Measurements from ENCODE around the gene GLYATL1B.
"Not testable (repeated sequence)": the region's sequence is repeated elsewhere in the genome, so short reads cannot be mapped to it uniquely, and the experiment has no call there.

Gene GLYATL1B

DNA sequence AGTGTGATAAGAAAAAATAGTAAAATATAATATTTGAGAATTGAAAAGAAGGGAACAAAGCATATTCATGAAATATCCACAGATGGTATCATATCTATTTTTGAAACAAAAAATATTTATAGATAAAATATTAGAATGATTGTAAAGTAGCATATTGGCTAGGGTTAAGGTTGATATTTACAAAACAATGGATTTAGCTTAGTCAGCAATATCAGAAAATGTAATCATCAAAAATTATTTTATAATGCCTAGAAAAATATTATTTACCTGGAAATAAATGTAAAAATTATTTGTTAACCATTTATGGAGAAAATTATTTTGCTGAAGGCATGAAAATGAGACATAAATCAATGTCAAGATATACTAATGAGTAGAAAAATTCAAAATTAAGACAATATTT lies 33.7 kb downstream of the GLYATL1B start:
- H3K4me3 ChIP-seq (ENCODE audit: low read depth in 1 of 2, low read length in 2 of 2) = no peak overlapping the region
- H3K27me3 ChIP-seq (ENCODE audit: control insufficient read depth in 1 of 2, insufficient read depth in 2 of 2, low read length in 2 of 2) = no peaks in the 10 kb centered on the region
- no peak overlapping the region for H3K9ac ChIP-seq (ENCODE audit: low read depth in 1 of 2, low read length in 2 of 2)
- H3K4me1 ChIP-seq (ENCODE audit: control insufficient read depth in 1 of 2, insufficient read depth in 2 of 2, low read length in 2 of 2) = no peaks in the 10 kb centered on the region
- peaks cover 2 to 9% of the 10 kb centered on the region in 2 donors for H3K36me3 ChIP-seq (ENCODE audit: control insufficient read depth in 1 of 2, insufficient read depth in 2 of 2, low read length in 2 of 2)
- H3K9me3 ChIP-seq (ENCODE audit: control insufficient read depth in 1 of 2, low read length in 2 of 2) = peaks cover 25 to 27% of the 10 kb centered on the region in 2 donors
- H3K27ac ChIP-seq (ENCODE audit: low read depth, low read length) = no peak overlapping the region

DNA sequence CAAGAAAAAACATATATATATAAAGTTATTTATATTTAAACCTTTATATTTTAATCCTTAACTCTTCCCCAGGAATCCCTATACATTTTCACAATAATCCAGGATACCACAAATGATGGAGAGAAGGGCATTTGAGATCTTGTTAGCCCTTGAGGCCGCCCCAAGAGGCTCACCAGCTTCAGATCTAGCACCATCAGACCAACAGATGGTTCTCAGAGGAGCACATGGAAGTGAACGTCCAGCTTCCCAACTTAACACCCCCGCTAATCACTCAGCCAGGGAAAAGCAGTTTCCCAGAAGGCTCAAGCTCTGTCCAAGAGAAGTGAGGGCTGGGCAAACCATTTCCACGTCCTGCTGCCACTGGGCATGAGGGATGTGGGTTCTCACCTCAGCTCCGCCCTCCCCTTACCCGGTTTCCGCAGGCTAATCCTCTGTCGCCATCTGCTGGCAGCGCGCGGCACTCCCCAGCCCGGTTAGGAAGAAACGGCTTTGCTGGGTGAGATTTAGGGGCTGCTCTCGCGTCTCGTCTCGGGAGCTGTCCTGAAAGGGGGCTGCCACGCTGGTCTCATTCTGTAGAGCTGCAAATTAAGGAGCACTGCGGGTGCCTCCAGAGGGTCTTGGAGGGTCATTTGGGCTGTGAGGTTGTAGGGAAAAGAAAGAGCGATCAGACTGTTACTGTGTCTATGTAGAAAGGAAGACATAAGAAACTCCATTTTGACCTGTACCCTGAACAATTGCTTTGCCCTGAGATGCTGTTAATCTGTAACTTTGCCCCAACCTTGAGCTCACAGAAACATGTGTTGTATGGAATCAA lies 49.7 kb downstream of the GLYATL1B start:
- peaks cover 0 to 5% of the 10 kb centered on the region in 2 donors for H3K4me1 ChIP-seq (ENCODE audit: control insufficient read depth in 1 of 2, insufficient read depth in 2 of 2, low read length in 2 of 2)
- peaks cover 12 to 15% of the 10 kb centered on the region in 2 donors for H3K9me3 ChIP-seq (ENCODE audit: control insufficient read depth in 1 of 2, low read length in 2 of 2)
- no peaks in the 10 kb centered on the region for H3K27me3 ChIP-seq (ENCODE audit: control insufficient read depth in 1 of 2, insufficient read depth in 2 of 2, low read length in 2 of 2)
- no peak overlapping the region for H3K4me3 ChIP-seq (ENCODE audit: low read depth in 1 of 2, low read length in 2 of 2)
- no peak overlapping the region for H3K27ac ChIP-seq (ENCODE audit: low read depth, low read length)
- H3K9ac ChIP-seq (ENCODE audit: low read depth in 1 of 2, low read length in 2 of 2) = no peak overlapping the region
- H3K36me3 ChIP-seq (ENCODE audit: control insufficient read depth in 1 of 2, insufficient read depth in 2 of 2, low read length in 2 of 2) = peaks cover 12 to 32% of the 10 kb centered on the region in 2 donors

DNA sequence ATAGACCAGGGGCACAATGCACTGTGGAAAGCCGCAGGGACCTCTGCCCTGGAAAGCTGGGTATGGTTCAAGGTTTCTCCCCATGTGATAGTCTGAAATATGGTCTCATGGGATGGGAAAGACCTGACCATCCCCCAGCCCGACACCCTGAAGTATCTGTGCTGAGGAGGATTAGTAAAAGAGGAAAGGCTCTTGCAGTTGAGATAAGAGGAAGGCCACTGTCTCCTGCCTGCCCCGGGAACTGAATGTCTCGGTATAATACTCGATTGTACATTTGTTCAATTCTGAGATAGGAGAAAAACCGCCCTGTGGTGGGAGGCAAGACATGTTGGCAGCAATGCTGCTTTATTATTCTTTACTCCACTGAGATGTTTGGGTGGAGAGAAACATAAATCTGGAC lies 50.4 kb downstream of the GLYATL1B start:
- H3K9ac ChIP-seq (ENCODE audit: low read depth in 1 of 2, low read length in 2 of 2); H3K27ac ChIP-seq (ENCODE audit: low read depth, low read length); H3K4me3 ChIP-seq (ENCODE audit: low read depth in 1 of 2, low read length in 2 of 2); H3K4me1 ChIP-seq (ENCODE audit: control insufficient read depth in 1 of 2, insufficient read depth in 2 of 2, low read length in 2 of 2); H3K27me3 ChIP-seq (ENCODE audit: control insufficient read depth in 1 of 2, insufficient read depth in 2 of 2, low read length in 2 of 2): not testable (repeated sequence)
- Histone ChIP-seq H3K36me3 (ENCODE audit: control insufficient read depth in 1 of 2, insufficient read depth in 2 of 2, low read length in 2 of 2) (peaks cover 11 to 29% of the 10 kb centered on the region in 2 donors), H3K9me3 (ENCODE audit: control insufficient read depth in 1 of 2, low read length in 2 of 2) (peaks cover 9 to 11% of the 10 kb centered on the region in 2 donors)

DNA sequence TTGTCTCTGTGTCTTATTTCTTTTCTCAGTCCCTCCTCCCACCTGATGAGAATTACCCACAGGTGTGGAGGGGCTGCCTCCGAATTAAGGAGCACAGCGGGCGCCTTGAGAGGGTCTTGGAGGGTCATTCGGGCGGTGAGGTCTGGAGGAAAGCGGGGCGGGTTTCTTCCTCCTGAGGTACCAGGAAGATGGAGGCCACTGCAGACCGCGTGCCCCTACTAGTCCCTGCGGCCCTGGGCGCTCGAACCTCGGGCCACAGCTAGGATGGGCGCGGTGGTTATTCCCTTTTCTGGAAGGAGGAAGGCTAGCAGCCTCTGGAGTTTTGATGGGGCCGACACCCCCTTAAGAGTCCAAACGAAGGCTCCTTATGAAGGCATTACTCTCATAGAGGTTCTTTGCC lies 51.1 kb downstream of the GLYATL1B start:
- Histone ChIP-seq H3K4me1 (ENCODE audit: control insufficient read depth in 1 of 2, insufficient read depth in 2 of 2, low read length in 2 of 2) (peaks cover 6 to 10% of the 10 kb centered on the region in 2 donors), H3K9ac (ENCODE audit: low read depth in 1 of 2, low read length in 2 of 2) (no peak overlapping the region), H3K36me3 (ENCODE audit: control insufficient read depth in 1 of 2, insufficient read depth in 2 of 2, low read length in 2 of 2) (peaks cover 5 to 22% of the 10 kb centered on the region in 2 donors), H3K27ac (ENCODE audit: low read depth, low read length) (no peak overlapping the region), H3K4me3 (ENCODE audit: low read depth in 1 of 2, low read length in 2 of 2) (no peak overlapping the region), H3K27me3 (ENCODE audit: control insufficient read depth in 1 of 2, insufficient read depth in 2 of 2, low read length in 2 of 2) (no peaks in the 10 kb centered on the region), H3K9me3 (ENCODE audit: control insufficient read depth in 1 of 2, low read length in 2 of 2) (peaks cover 3 to 4% of the 10 kb centered on the region in 2 donors)

DNA sequence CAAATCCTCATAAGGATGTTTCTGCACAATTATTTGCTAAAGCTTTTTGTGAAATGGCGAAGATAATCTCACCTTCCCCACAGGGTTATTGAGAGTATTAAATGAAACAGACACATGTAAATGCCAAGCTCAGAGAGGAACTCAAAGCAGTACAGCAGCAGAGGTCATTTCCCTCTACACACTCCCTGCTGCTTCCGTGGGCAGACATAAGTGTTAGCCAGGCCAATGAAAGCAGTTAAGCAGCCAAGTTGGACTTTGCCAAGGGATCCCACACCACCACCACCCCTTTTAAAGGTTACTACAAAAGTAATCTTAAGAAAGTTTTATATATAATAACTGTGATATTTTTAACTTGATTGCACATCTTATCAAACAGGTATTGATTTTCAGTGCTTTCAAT lies 52.5 kb downstream of the GLYATL1B start:
- Histone ChIP-seq H3K27ac (ENCODE audit: low read depth, low read length) (no peak overlapping the region), H3K4me1 (ENCODE audit: control insufficient read depth in 1 of 2, insufficient read depth in 2 of 2, low read length in 2 of 2) (peaks cover 10 to 14% of the 10 kb centered on the region in 2 donors), H3K27me3 (ENCODE audit: control insufficient read depth in 1 of 2, insufficient read depth in 2 of 2, low read length in 2 of 2) (no peaks in the 10 kb centered on the region), H3K36me3 (ENCODE audit: control insufficient read depth in 1 of 2, insufficient read depth in 2 of 2, low read length in 2 of 2) (peaks cover 4 to 15% of the 10 kb centered on the region in 2 donors), H3K9me3 (ENCODE audit: control insufficient read depth in 1 of 2, low read length in 2 of 2) (no peaks in the 10 kb centered on the region), H3K4me3 (ENCODE audit: low read depth in 1 of 2, low read length in 2 of 2) (no peak overlapping the region), H3K9ac (ENCODE audit: low read depth in 1 of 2, low read length in 2 of 2) (no peak overlapping the region)

DNA sequence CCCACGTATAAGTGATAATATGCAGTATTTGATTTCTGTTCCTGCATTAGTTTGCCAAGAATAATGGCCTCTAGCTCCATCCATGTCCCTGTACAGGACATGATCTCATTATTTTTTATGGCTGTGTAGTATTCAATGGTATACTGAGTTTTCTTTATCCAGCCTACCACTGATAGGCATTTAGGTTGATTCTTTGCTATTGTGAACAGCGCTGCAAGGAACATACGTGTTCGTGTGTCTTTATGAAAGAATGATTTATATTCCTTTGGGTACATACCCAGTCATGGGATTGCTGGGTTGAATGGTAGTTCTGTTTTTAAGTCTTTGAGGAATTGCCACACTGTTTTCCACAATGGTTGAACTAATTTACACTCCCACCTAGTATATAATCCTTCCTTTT lies 55.1 kb downstream of the GLYATL1B start:
- Histone ChIP-seq H3K36me3 (ENCODE audit: control insufficient read depth in 1 of 2, insufficient read depth in 2 of 2, low read length in 2 of 2) (peaks cover 0 to 7% of the 10 kb centered on the region in 2 donors), H3K9me3 (ENCODE audit: control insufficient read depth in 1 of 2, low read length in 2 of 2) (no peaks in the 10 kb centered on the region), H3K9ac (ENCODE audit: low read depth in 1 of 2, low read length in 2 of 2) (no peak overlapping the region), H3K4me3 (ENCODE audit: low read depth in 1 of 2, low read length in 2 of 2) (no peak overlapping the region), H3K4me1 (ENCODE audit: control insufficient read depth in 1 of 2, insufficient read depth in 2 of 2, low read length in 2 of 2) (peaks cover 28 to 29% of the 10 kb centered on the region in 2 donors), H3K27me3 (ENCODE audit: control insufficient read depth in 1 of 2, insufficient read depth in 2 of 2, low read length in 2 of 2) (no peaks in the 10 kb centered on the region), H3K27ac (ENCODE audit: low read depth, low read length) (no peak overlapping the region)

DNA sequence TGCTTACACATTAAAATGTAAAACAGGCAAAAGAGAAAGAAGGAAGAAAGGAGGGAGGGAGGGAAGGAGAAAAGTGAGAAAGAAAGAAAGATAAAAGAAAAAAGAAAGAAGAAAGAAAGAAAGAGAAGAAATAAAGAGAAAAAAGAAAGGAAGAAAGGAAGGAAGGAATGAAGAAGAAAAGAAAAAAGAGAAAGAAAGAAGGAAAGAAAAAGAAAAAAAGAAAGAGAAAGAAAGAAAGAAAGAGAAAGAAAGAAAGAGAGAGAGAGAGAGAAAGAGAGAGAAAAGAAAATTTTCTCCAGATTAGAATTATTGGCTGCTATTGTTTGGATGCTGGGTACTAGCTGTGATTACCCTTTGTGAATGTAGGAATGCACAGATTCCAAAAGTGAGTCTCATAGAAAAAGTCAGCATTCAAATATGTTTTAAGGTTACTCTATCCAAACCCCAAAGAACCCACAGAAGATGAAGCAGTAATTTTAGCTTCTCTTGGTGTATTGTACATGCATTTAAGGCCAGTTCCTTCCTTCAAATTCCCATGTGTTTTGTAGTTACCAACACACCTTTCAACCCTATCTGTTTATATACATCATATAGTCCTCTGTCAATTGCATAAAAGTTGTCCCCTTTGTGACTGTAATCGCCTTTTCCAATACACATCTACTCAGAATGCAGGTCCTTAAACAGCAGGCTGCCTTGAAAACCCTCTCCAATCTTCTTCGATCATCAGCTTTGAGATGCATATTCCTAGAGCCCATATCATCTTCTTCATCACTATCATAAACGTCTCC lies 55.8 kb downstream of the GLYATL1B start:
- peaks cover 28 to 29% of the 10 kb centered on the region in 2 donors for H3K4me1 ChIP-seq (ENCODE audit: control insufficient read depth in 1 of 2, insufficient read depth in 2 of 2, low read length in 2 of 2)
- H3K36me3 ChIP-seq (ENCODE audit: control insufficient read depth in 1 of 2, insufficient read depth in 2 of 2, low read length in 2 of 2) = peaks cover 0 to 7% of the 10 kb centered on the region in 2 donors
- H3K9ac ChIP-seq (ENCODE audit: low read depth in 1 of 2, low read length in 2 of 2) = peak overlapping the region; percentile 88
- no peaks in the 10 kb centered on the region for H3K9me3 ChIP-seq (ENCODE audit: control insufficient read depth in 1 of 2, low read length in 2 of 2)
- H3K27me3 ChIP-seq (ENCODE audit: control insufficient read depth in 1 of 2, insufficient read depth in 2 of 2, low read length in 2 of 2) = no peaks in the 10 kb centered on the region
- peak overlapping the region; percentile 98 for H3K27ac ChIP-seq (ENCODE audit: low read depth, low read length)
- H3K4me3 ChIP-seq (ENCODE audit: low read depth in 1 of 2, low read length in 2 of 2) = peak overlapping the region; percentile 89 to 94

DNA sequence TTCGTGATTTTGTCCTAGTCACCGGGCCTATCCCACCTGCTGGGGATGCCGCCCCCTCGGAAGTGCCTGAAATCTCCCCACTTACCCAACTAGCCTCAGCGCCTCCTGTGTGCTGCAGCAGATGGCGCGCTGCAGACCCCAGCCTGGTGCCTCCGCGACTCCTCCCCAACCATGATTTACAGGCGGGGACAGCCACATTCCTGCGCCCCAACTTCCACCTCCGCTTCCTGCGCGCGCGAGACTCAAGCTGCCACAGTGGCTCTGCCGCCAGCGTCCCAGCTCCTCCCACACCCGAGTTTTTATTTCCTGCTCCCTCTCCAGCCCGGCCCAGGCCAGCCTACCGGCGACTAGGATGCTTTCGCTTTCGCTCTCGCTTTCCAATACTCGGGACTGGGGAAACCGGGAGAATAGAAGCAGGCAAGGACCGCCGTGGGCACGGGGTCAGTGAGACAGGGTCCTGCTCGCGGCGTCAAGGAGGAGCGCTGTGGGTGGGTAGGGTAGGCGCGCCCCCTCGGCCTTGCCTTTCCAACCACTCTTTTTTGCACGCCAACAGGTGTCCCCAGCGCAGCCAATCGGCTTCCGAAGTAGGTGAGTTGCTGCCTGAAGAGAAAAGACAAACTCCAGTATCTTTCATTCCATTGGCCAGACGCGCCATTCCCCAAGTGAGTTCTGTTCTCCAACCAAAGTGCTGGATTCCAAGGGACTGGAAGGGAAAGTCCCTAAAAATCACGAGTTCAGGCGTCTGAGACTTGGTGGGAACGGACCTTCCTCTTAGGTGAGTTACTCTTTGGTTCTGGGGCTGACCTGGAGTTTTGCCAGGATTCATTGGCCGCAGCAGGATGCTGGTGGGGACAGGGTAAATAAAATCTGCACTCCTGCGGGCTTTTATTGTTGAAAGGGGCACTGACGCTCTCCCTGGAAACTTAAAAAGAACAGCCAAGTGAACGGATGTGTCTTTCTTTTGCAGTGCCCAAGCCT lies 56.7 kb downstream of the GLYATL1B start, which contains the start of gene FAM111A:
Gene FAM111A, plus strand, starts transcription at position 327 of the 978 bp plus-strand sequence. CDS start 6,017 bp downstream, outside the sequence.
- H3K9ac ChIP-seq (ENCODE audit: low read depth in 1 of 2, low read length in 2 of 2) = peak within 1 kb of the TSS; percentile 88
- no peaks in the 10 kb centered on the region for H3K27me3 ChIP-seq (ENCODE audit: control insufficient read depth in 1 of 2, insufficient read depth in 2 of 2, low read length in 2 of 2)
- H3K4me1 ChIP-seq (ENCODE audit: control insufficient read depth in 1 of 2, insufficient read depth in 2 of 2, low read length in 2 of 2) = peaks cover 28 to 29% of the 10 kb centered on the region in 2 donors
- H3K4me3 ChIP-seq (ENCODE audit: low read depth in 1 of 2, low read length in 2 of 2) = peak within 1 kb of the TSS; percentile 89 to 94
- H3K9me3 ChIP-seq (ENCODE audit: control insufficient read depth in 1 of 2, low read length in 2 of 2) = no peaks in the 10 kb centered on the region
- H3K27ac ChIP-seq (ENCODE audit: low read depth, low read length) = peak within 1 kb of the TSS; percentile 98
- peaks cover 0 to 4% of the 10 kb centered on the region in 2 donors for H3K36me3 ChIP-seq (ENCODE audit: control insufficient read depth in 1 of 2, insufficient read depth in 2 of 2, low read length in 2 of 2)

DNA sequence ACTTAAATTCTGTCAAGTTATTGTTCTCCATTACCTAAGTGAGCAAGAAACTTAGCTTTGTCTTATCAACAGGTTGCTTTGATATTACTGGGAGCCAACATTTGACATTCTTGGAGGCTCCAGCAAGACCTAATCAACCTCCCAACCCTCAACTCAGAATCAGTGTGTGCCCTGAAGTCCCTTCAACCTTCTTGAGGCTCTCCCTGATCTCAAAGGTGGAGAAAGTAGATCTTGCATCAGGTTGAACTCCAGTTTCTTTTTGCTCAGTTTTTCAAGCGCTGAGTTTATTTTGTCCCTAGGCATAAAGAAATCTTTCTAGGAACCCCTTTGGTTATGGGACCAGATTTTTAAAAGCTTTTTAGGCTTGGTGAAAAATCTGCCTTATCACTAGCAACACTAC lies 58.0 kb downstream of the GLYATL1B start:
- Histone ChIP-seq H3K9ac (ENCODE audit: low read depth in 1 of 2, low read length in 2 of 2) (peak overlapping the region; percentile 61 to 88), H3K4me3 (ENCODE audit: low read depth in 1 of 2, low read length in 2 of 2) (peak overlapping the region; percentile 89 to 94), H3K9me3 (ENCODE audit: control insufficient read depth in 1 of 2, low read length in 2 of 2) (no peaks in the 10 kb centered on the region), H3K27ac (ENCODE audit: low read depth, low read length) (peak overlapping the region; percentile 32), H3K36me3 (ENCODE audit: control insufficient read depth in 1 of 2, insufficient read depth in 2 of 2, low read length in 2 of 2) (peaks cover 4 to 5% of the 10 kb centered on the region in 2 donors), H3K27me3 (ENCODE audit: control insufficient read depth in 1 of 2, insufficient read depth in 2 of 2, low read length in 2 of 2) (no peaks in the 10 kb centered on the region), H3K4me1 (ENCODE audit: control insufficient read depth in 1 of 2, insufficient read depth in 2 of 2, low read length in 2 of 2) (peaks cover 28 to 29% of the 10 kb centered on the region in 2 donors)

Data from duodenal mucosa (tissue), 2 donors.